NCI-H187 (cell line): Measurements from ENCODE around the gene STRA8.

ENCODE experiments used
- DNase-seq, 2 experiments: peaks; one replicate each; lab custom pipeline; 2025; lab: John Stamatoyannopoulos, UW

STRA8 gene

GRCh38 chr7:135233570-135233969 is at the start of gene STRA8:
TSS of gene STRA8 (plus strand) at chr7:135233838. CDS start at chr7:135240525, 6,687 bp downstream.
- DNase-seq: no peak

GRCh38 chr7:135184254-135184841 is 49.3 kb upstream of the STRA8 start:
- DNase-seq: no peak

- no peak for DNase-seq
Observed at GRCh38 chr7:135185471-135186260, 48.0 kb upstream of the STRA8 start.

- DNase-seq: no peak
Observed at GRCh38 chr7:135186261-135186540, 47.4 kb upstream of the STRA8 start.

GRCh38 chr7:135186841-135187253 is 46.8 kb upstream of the STRA8 start:
- no peak for DNase-seq

- DNase-seq: no peak
Observed at GRCh38 chr7:135188298-135188984, 45.2 kb upstream of the STRA8 start.

- no peak for DNase-seq
Observed at GRCh38 chr7:135189221-135189662, 44.4 kb upstream of the STRA8 start.

- no peak for DNase-seq
Observed at GRCh38 chr7:135189961-135190360, 43.7 kb upstream of the STRA8 start.

- DNase-seq: no peak
Observed at GRCh38 chr7:135190703-135191102, 42.9 kb upstream of the STRA8 start.

GRCh38 chr7:135192914-135193536 is 40.6 kb upstream of the STRA8 start:
- DNase-seq: no peak

- DNase-seq: no peak
Observed at GRCh38 chr7:135193615-135194081, 40.0 kb upstream of the STRA8 start.

- no peak for DNase-seq
Observed at GRCh38 chr7:135194494-135195095, 39.0 kb upstream of the STRA8 start.

- DNase-seq: no peak
Observed at GRCh38 chr7:135195156-135195555, 38.5 kb upstream of the STRA8 start.

GRCh38 chr7:135195968-135196629 is 37.5 kb upstream of the STRA8 start:
- no peak for DNase-seq

- no peak for DNase-seq
Observed at GRCh38 chr7:135197343-135197742, 36.3 kb upstream of the STRA8 start.

- DNase-seq: no peak
Observed at GRCh38 chr7:135197906-135198655, 35.6 kb upstream of the STRA8 start.

- no peak for DNase-seq
Observed at GRCh38 chr7:135199439-135199838, 34.2 kb upstream of the STRA8 start.

GRCh38 chr7:135200821-135201331 is 32.8 kb upstream of the STRA8 start:
- no peak for DNase-seq

GRCh38 chr7:135201350-135201749 is 32.3 kb upstream of the STRA8 start:
- no peak for DNase-seq

GRCh38 chr7:135204341-135204749 is 29.3 kb upstream of the STRA8 start:
- DNase-seq: no peak

- no peak for DNase-seq
Observed at GRCh38 chr7:135204876-135205275, 28.8 kb upstream of the STRA8 start.
